ENCODE measurements around the gene KRT83. TPM values are rescaled to one million over a fixed set of nuclear protein-coding genes. Genes with fewer than 3 reads are reported as not detected.

KRT83 gene
- total RNA-seq, 6 experiments from 2014 or later: not detected

DNA sequence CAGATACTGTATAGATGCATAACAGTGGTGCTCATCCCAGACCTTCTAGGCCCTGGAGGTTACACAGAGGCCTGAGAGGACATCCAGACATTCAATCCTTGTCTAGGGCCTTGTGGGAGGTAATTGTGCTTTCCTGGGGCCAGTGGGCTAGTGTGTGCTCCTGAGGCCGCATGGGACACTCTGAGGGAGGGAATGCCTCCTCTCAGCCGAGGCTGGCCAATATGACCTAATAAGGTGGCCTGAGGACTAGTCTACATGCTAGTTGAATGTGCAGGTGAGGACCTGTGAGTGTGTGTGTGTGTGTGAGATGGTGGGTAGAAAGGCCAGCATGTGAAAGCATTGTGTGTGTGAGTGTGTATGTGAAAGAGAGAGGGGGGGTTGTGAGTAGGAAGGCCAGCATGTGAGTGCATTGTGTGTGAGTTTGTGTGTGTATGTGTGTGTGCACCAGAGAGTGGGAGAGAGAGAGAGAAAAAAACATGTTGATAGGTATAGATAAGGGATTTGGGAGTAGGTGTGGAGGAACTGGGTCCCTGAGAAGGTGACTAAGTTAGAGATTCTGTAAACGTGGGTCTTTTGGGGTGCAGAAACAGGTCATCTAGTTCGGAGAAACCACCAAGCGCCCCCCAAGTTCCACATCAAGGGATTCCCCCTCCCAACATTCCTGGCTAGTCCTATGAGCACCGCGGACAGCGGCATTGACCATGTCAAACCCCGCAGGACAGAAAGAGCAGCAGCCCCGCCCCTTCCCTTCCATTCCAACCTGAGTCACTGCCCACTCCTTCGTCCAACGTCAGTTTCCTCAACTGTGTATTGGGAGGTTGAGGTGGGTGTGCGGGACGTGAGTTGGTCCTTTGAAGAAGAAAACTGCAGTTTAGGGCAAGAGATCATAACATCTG is 20.2 kb downstream of the KRT83 start:
- H3K36me3 Mint-ChIP-seq (ENCODE audit: low read depth): no peaks in the 10 kb centered on the region
- no peak overlapping the region for H3K4me3 Mint-ChIP-seq
- no peaks in the 10 kb centered on the region for H3K9me3 Mint-ChIP-seq
- H3K4me1 Mint-ChIP-seq (ENCODE audit: low read depth): peaks cover 13% of the 10 kb centered on the region
- TF ChIP-seq, protein P1, sequence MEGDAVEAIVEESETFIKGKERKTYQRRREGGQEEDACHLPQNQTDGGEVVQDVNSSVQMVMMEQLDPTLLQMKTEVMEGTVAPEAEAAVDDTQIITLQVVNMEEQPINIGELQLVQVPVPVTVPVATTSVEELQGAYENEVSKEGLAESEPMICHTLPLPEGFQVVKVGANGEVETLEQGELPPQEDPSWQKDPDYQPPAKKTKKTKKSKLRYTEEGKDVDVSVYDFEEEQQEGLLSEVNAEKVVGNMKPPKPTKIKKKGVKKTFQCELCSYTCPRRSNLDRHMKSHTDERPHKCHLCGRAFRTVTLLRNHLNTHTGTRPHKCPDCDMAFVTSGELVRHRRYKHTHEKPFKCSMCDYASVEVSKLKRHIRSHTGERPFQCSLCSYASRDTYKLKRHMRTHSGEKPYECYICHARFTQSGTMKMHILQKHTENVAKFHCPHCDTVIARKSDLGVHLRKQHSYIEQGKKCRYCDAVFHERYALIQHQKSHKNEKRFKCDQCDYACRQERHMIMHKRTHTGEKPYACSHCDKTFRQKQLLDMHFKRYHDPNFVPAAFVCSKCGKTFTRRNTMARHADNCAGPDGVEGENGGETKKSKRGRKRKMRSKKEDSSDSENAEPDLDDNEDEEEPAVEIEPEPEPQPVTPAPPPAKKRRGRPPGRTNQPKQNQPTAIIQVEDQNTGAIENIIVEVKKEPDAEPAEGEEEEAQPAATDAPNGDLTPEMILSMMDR (IDR thresholded peaks at IDR 0.05): no peak
- H3K27ac Mint-ChIP-seq: no peak overlapping the region
- DNase-seq: no peak
- peaks cover 13% of the 10 kb centered on the region for H3K27me3 Mint-ChIP-seq (ENCODE audit: insufficient read depth)

DNA sequence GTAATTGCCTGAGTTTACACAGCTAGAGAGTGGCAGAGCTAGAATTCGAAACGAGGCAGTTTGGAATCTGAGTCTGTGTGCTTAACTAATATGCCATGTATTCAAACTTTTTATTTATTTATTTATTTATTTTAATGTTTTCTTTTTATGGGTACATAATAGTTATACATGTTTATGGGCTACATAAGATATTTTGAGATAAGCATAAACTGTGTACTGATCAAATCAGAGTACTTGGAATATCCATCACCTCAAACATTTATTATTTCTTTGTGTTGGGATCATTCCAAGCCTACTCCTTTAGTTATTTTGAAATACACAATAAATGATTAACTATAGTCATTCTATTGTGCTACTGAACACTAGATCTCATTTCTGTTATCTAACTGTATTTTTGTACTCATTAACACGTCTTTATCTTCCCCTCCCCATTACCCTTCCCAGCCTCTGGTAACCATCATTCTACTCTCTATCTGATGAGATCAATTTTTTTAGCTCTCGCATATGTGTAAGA is 22.5 kb downstream of the KRT83 start:
- no peaks in the 10 kb centered on the region for H3K9me3 Mint-ChIP-seq
- no peak overlapping the region for H3K4me3 Mint-ChIP-seq
- no peaks in the 10 kb centered on the region for H3K4me1 Mint-ChIP-seq (ENCODE audit: low read depth)
- no peaks in the 10 kb centered on the region for H3K36me3 Mint-ChIP-seq (ENCODE audit: low read depth)
- H3K27me3 Mint-ChIP-seq (ENCODE audit: insufficient read depth): peaks cover 10% of the 10 kb centered on the region
- no peak overlapping the region for H3K27ac Mint-ChIP-seq
- no peak for DNase-seq
- TF ChIP-seq, protein P1 (IDR thresholded peaks at IDR 0.05): no peak

DNA sequence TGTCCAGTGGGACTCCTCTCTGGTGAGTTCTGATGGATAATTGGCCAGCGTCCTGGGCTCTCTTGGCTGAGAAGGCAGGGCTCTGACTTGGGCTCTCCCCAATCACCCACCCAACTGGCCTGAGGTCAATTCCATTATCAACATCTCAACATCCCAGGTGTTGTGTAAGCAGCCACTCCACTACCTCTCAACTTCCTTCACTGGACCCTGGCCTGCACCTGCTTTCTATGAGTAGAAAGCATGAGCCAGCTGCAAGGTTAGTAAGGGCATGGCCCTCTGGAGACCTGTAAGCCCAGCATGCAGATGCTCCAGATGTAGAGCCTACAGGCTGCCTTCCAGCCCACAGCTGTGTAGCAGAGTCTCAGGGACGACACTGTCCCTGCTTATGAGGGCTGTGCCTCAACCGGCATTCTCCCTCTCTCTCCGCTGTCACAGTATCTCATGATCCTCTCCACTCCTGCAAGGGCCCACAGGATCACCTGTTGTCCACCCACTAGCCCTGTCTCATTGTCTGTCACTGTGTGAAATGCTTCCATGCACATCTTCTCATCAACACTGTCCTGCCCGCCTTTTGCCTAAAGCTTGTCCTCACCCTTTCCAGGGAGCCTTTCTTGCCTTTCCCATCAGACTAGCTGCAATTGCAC is 24.5 kb downstream of the KRT83 start:
- DNase-seq: no peak
- Mint-ChIP-seq H3K27ac (no peak overlapping the region), H3K4me3 (no peak overlapping the region), H3K27me3 (ENCODE audit: insufficient read depth) (peaks cover 12% of the 10 kb centered on the region), H3K36me3 (ENCODE audit: low read depth) (no peaks in the 10 kb centered on the region), H3K4me1 (ENCODE audit: low read depth) (no peaks in the 10 kb centered on the region), H3K9me3 (no peaks in the 10 kb centered on the region)
- TF ChIP-seq, protein P1 (IDR thresholded peaks at IDR 0.05): no peak

DNA sequence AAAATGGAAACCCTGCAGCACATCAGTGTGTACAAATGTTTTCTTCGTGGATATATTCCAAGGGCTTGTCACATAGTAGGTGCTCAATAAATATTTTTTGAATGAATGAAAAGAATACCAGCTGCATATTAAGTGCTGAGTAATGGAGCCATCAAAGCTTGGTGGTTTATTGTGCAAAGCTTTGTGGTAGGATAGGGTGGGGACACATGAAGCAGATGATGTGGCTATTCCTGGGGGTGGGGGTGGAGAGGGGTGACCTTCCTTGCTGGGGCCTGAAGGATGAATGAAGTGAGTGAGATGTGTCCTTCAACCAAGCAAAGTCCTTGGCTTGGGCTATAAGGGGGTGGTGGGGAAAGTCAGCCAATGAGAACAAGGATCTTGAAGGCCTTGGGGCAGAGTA is 25.5 kb downstream of the KRT83 start:
- H3K36me3 Mint-ChIP-seq (ENCODE audit: low read depth): no peaks in the 10 kb centered on the region
- no peak overlapping the region for H3K4me3 Mint-ChIP-seq
- no peak for DNase-seq
- H3K27ac Mint-ChIP-seq: no peak overlapping the region
- TF ChIP-seq, protein P1 (IDR thresholded peaks at IDR 0.05): no peak
- no peaks in the 10 kb centered on the region for H3K4me1 Mint-ChIP-seq (ENCODE audit: low read depth)
- no peaks in the 10 kb centered on the region for H3K9me3 Mint-ChIP-seq
- peaks cover 12% of the 10 kb centered on the region for H3K27me3 Mint-ChIP-seq (ENCODE audit: insufficient read depth)

DNA sequence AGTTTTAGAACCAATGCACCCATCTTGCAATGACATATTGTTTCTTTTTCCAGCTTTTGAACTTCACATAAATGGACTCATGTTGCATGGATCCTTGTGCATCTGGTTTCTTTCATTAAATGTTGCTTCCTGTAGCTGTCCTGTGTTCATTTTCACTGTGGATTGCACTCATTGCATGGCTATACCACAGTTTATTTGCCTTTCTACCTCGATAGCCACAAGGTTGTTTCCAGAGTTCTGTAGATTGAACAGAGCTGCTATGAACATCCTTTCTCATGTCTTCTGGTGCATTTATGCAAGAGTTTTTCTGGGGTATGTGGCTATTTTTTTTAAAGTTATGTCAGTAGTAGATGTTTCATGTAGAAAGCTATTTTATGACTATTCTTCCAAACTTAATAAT is 26.4 kb downstream of the KRT83 start:
- Mint-ChIP-seq H3K4me1 (ENCODE audit: low read depth) (no peaks in the 10 kb centered on the region), H3K4me3 (no peak overlapping the region), H3K27ac (no peak overlapping the region), H3K36me3 (ENCODE audit: low read depth) (no peaks in the 10 kb centered on the region), H3K9me3 (no peaks in the 10 kb centered on the region), H3K27me3 (ENCODE audit: insufficient read depth) (peaks cover 12% of the 10 kb centered on the region)
- no peak for DNase-seq
- TF ChIP-seq, protein P1 (IDR thresholded peaks at IDR 0.05): no peak
